Bronchial epithelial cell (primary cell): ENCODE results near the gene LRRC9. TPM values are rescaled to one million over a fixed set of nuclear protein-coding genes. Genes with fewer than 3 reads are reported as not detected.

ENCODE experiments used
- DNase-seq: peaks from one replicate; pipeline ENCODE4 v3.0.0-alpha.2; 2010; ENCODE audit warnings: low read depth
- FAIRE-seq: peaks from 2 replicates; lab custom pipeline; 2011; peaks lifted over from hg19 to GRCh38; lab: Jason Lieb, UNC
- H3K27me3 ChIP-seq: 2 replicates; pipeline ENCODE4 v1.5.1; 2011; ENCODE audit warnings: low read length; ENCODE audit not compliant: control insufficient read depth, insufficient read depth
- H3K36me3 ChIP-seq: 2 replicates; pipeline ENCODE4 v1.5.1; 2011; ENCODE audit warnings: low read length; ENCODE audit not compliant: control insufficient read depth, insufficient read depth
- H3K4me3 ChIP-seq: 2 replicates; pipeline ENCODE4 v1.5.1; 2011; ENCODE audit warnings: mild to moderate bottlenecking, low read depth, low read length, control low read depth
- CTCF ChIP-seq: IDR thresholded peaks from 2 replicates; pipeline ENCODE4 v1.5.1; 2011; ENCODE audit warnings: mild to moderate bottlenecking, moderate library complexity, low read length, control low read depth, inconsistent platforms; ENCODE audit not compliant: insufficient read depth, severe bottlenecking
- total RNA-seq: library from RNA; depleted of rRNA; stranded (reverse); fragments of >200 nt; gene quantifications from 2 replicates; pipeline ENCODE4 v1.2.1, GENCODE V29; 2014

LRRC9 gene
- total RNA-seq, 1 donor from 2014 or later: not detected

- FAIRE-seq (no peak), DNase-seq (no peak)
- peaks cover 2% of the 10 kb centered on the region for H3K27me3 ChIP-seq
- no peak overlapping the region for H3K4me3 ChIP-seq
- no peaks in the 10 kb centered on the region for H3K36me3 ChIP-seq
- TF ChIP-seq CTCF: no peak
Observed at GRCh38 chr14:59895721-59896120, 24.2 kb upstream of the LRRC9 start.

GRCh38 chr14:59897757-59898383, 22.1 kb upstream of the LRRC9 start:
- DNase-seq (peak; percentile 34), FAIRE-seq (no peak)
- Histone ChIP-seq H3K36me3 (no peaks in the 10 kb centered on the region), H3K4me3 (no peak overlapping the region), H3K27me3 (peaks cover 2% of the 10 kb centered on the region)
- peak; percentile 55 for TF ChIP-seq CTCF

- DNase-seq: no peak
- TF ChIP-seq CTCF: no peak
- H3K27me3 ChIP-seq: peaks cover 2% of the 10 kb centered on the region
- H3K4me3 ChIP-seq: no peak overlapping the region
- FAIRE-seq: no peak
- no peaks in the 10 kb centered on the region for H3K36me3 ChIP-seq
Observed at GRCh38 chr14:59900556-59900955, 19.4 kb upstream of the LRRC9 start.

GRCh38 chr14:59904184-59904583, 15.8 kb upstream of the LRRC9 start:
- FAIRE-seq (no peak), DNase-seq (no peak)
- Histone ChIP-seq H3K4me3 (no peak overlapping the region), H3K36me3 (no peaks in the 10 kb centered on the region), H3K27me3 (peaks cover 2% of the 10 kb centered on the region)
- no peak for TF ChIP-seq CTCF

GRCh38 chr14:59905188-59905587, 14.8 kb upstream of the LRRC9 start:
- Histone ChIP-seq H3K27me3 (no peaks in the 10 kb centered on the region), H3K36me3 (no peaks in the 10 kb centered on the region), H3K4me3 (no peak overlapping the region)
- TF ChIP-seq CTCF: no peak
- DNase-seq (peak; percentile 32), FAIRE-seq (no peak)

- no peak for FAIRE-seq
- Histone ChIP-seq H3K4me3 (no peak overlapping the region), H3K36me3 (no peaks in the 10 kb centered on the region), H3K27me3 (peaks cover 2% of the 10 kb centered on the region)
- TF ChIP-seq CTCF: no peak
- DNase-seq: no peak
Observed at GRCh38 chr14:59912443-59912842, 7.5 kb upstream of the LRRC9 start.
